ENCODE results near the gene ADGRF1. TPM values are rescaled to one million over a fixed set of nuclear protein-coding genes. Genes with fewer than 3 reads are reported as not detected.
A peak's percentile ranks its signal among the peaks of the same experiment; 100 is the strongest.

ADGRF1 gene
- polyA plus RNA-seq, 2 of the 4 experiments (the other 2 are of a cell fraction) = 0.01 TPM; not detected in 1

GRCh38 chr6:46979206-46979605 is 62.9 kb downstream of the ADGRF1 start:
- DNase-seq (ENCODE audit: low read depth in 1 of 2, low spot score in 1 of 2) = no peak
- Histone ChIP-seq H3K9me3 (no peaks in the 10 kb centered on the region), H3K4me2 (no peak overlapping the region), H3K27ac (no peak overlapping the region), H3K4me3 (no peak overlapping the region), H3K4me1 (peaks cover 15% of the 10 kb centered on the region; the same call in 2 of the 3 replicates)
- FAIRE-seq = no peak
- 78% methylated on average over 4 of the region's 4 CpGs for WGBS (ENCODE audit: missing lambda C conversion rate)
- no peak for TF ChIP-seq ZNF302 (CRISPR knock-in tag; IDR thresholded peaks at IDR 0.05)
- no peak for TF ChIP-seq BCL3 (IDR thresholded peaks at IDR 0.05)
- no peak for TF ChIP-seq PHF8 (IDR thresholded peaks at IDR 0.05; ENCODE audit: borderline replicate concordance, low read depth)
- TF ChIP-seq HOXA7 (CRISPR knock-in tag; IDR thresholded peaks at IDR 0.05) = no peak
- no peak for TF ChIP-seq RAD21 (conservative IDR thresholded peaks at IDR 0.05 in 1 of 2, IDR thresholded peaks at IDR 0.05 in 1 of 2)
- TF ChIP-seq TFCP2L1 (CRISPR knock-in tag; IDR thresholded peaks at IDR 0.05) = no peak
- no peak for TF ChIP-seq POLR2AphosphoS2 (conservative IDR thresholded peaks at IDR 0.05; ENCODE audit: low read length)
- TF ChIP-seq ZSCAN20 (CRISPR knock-in tag; IDR thresholded peaks at IDR 0.05) = no peak
- no peak for TF ChIP-seq JUN (IDR thresholded peaks at IDR 0.05)
- TF ChIP-seq FOSL2 (IDR thresholded peaks at IDR 0.05) = no peak
- no peak for TF ChIP-seq FOSL2 (CRISPR knock-in tag; IDR thresholded peaks at IDR 0.05)
- no peak for TF ChIP-seq CBX2 (IDR thresholded peaks at IDR 0.05; ENCODE audit: borderline replicate concordance, low read depth)
- CTCF ChIA-PET = no interaction called here
- no peak for ATAC-seq
- POLR2A ChIA-PET = no interaction called here

- WGBS (ENCODE audit: missing lambda C conversion rate) = 12% methylated on average over 1 of the region's 1 CpG
- ChIA-PET POLR2A (no interaction called here), CTCF (interaction anchor here (0.9 kb wide), 1 partner anchor 17 kb away, joined by 3 read pairs; no protein-coding TSS in a partner anchor)
- H3K9me3 ChIP-seq = no peaks in the 10 kb centered on the region
- no peak overlapping the region for H3K4me2 ChIP-seq
- no peak for TF ChIP-seq NR3C1 (IDR thresholded peaks at IDR 0.05)
- no peak for TF ChIP-seq HEYL (CRISPR knock-in tag; IDR thresholded peaks at IDR 0.05)
- 0 out of 2 replicates have a peak, but pooled peaks have one; percentile 15 for TF ChIP-seq NFE2L2 (conservative IDR thresholded peaks at IDR 0.05; ENCODE audit: low read length)
- TF ChIP-seq HES2 (IDR thresholded peaks at IDR 0.05) = no peak
- no peaks in the 10 kb centered on the region for H3K4me1 ChIP-seq
- ATAC-seq (no peak), DNase-seq (ENCODE audit: low read depth in 1 of 2, low spot score in 1 of 2) (no peak), FAIRE-seq (no peak)
- no peak overlapping the region for H3K4me3 ChIP-seq
- H3K27ac ChIP-seq = no peak overlapping the region
Measured at GRCh38 chr6:46974786-46975185, 67.3 kb downstream of the ADGRF1 start.

- TF ChIP-seq CHD4 (IDR thresholded peaks at IDR 0.05; ENCODE audit: borderline replicate concordance) = no peak
- no peak for TF ChIP-seq PBX3 (IDR thresholded peaks at IDR 0.05)
- TF ChIP-seq JUNB (IDR thresholded peaks at IDR 0.05) = no peak
- TF ChIP-seq RAD21 (conservative IDR thresholded peaks at IDR 0.05 in 1 of 2, IDR thresholded peaks at IDR 0.05 in 1 of 2) = no peak
- TF ChIP-seq JUN (IDR thresholded peaks at IDR 0.05) = no peak
- TF ChIP-seq EHMT2 (IDR thresholded peaks at IDR 0.05; ENCODE audit: low read depth) = no peak
- no peak for TF ChIP-seq REST (IDR thresholded peaks at IDR 0.05)
- ATAC-seq (no peak), FAIRE-seq (no peak), DNase-seq (ENCODE audit: low read depth in 1 of 2, low spot score in 1 of 2) (no peak)
- no peaks in the 10 kb centered on the region for H3K9me3 ChIP-seq
- H3K4me3 ChIP-seq = no peak overlapping the region
- 2% methylated on average over 2 of the region's 2 CpGs for WGBS (ENCODE audit: missing lambda C conversion rate)
- POLR2A ChIA-PET = no interaction called here
- no peak overlapping the region for H3K27ac ChIP-seq
- H3K4me1 ChIP-seq = no peaks in the 10 kb centered on the region
- H3K4me2 ChIP-seq = no peak overlapping the region
- CTCF ChIA-PET = interaction anchor here (1.2 to 1.9 kb wide), 2 partner anchors 17 to 61 kb away, joined by 3 to 4 read pairs; no protein-coding TSS in a partner anchor
Measured at GRCh38 chr6:46973029-46973428, 69.1 kb downstream of the ADGRF1 start.

Data from A549 (cell line).